NCI-H146 treated with DMSO at 0.1 percent for 48 hours (cell line): ENCODE data around the gene BEND5.

Source experiments
- DNase-seq: peaks from one replicate; lab custom pipeline; 2025; ENCODE audit not compliant: unreplicated experiment; lab: John Stamatoyannopoulos, UW

The BEND5 gene

DNA sequence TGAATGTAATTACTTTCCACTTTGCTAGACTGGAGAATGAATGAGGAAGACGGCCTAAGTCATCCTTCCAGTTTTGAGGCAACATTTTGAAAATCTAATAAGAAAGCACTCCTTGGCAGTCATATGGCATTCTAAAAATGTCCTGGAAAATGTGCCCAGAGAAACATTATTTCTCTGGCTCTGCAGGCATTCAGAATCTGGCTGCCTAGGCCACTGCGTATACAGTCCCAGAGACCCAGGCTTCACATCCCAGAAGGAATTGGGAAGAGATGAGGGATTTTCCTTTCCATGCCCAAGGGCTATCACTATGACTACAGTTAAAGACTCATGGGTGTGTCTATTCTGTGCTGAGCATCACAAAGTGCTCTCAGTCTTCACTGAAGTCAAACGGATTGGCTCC lies 92.9 kb downstream of the BEND5 start:
- no peak for DNase-seq

DNA sequence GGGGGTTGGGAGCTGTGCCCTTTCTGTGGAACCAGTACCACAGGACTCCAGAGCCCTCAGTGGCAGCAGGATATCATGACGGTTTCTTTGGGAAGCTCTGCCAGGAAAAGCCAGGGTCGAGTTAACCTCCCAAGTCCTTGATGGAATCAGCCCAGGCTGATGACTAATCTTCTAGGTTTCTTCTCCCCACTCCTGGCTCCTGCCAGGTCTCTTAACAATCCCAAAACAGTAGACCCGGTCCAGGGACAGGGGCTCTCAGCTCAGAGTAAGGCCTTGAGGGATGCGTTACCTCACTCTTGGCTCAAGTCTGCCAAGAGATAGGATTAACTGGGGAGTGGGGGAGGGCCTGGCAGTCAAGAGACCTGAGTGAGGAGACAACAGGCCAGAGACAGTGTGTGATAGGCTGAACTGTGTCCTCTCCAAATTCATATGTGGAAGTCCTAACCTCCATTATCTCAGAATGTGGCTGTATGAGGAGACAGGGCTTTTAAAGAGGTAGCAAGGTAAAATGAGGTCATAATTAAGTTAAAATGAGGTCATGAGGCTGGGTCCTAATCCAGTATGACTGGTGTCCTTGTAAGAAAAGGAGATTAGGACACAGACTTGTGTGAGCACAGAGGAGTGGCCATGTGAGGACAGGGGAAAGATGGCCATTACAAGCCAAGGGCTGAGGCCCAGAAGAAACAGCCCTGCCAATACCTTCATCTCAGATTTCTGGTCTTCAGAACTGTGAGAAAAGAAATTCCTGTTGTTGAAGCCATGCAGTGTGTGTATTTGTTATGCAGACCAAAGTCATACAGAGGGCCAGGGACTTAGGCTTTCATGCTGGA lies 95.0 kb downstream of the BEND5 start:
- DNase-seq = no peak

DNA sequence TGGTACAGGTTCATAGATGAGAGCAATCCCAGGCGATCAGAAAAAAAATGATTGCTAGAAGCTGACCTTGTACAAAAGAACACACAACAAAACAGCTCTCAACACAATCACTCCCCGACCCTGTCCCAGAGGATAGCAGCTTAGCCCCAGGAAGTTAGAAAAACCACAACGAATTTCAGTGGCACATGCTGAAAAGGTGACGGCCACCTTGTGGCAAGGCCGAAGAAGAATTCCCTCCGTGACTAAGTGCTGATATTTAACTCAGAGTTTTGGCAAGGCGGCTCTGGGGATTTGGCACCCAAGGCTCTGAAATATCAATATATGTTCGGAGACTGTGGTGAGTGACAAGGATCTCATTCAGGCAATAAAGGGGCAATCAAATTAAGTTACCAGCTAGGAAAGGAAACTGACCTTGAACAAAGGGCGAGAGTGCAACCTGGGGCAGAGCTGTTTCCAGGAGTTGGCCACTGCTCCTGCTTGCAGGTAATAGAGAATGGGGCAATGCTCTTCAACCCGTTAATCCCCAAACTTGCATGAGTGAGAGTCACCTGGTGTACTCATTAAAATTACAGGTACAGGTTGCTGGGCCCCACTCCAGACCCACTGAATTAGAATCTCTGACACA lies 96.2 kb downstream of the BEND5 start:
- no peak for DNase-seq

DNA sequence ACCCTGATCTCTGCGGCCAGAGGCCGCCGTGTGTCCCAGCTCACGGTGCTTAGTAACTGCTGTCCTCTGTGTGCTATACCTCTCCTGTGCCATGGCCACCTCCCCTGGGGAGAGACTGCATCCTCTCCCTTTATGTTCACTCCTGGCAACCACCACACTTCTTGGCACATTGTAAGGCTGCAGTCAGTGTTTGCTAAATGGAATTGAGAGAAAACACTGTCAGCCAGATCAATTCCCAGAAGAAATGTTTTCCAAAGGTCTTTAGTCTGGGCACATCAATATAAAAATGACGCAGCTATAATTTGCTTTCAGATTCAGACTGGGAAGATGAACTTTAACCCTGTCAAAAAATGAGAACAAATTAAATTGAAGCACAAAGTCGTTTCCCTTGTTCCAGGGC lies 96.8 kb downstream of the BEND5 start:
- no peak for DNase-seq

- no peak for DNase-seq
Observed at GRCh38 chr1:48678710-48679505, 97.8 kb downstream of the BEND5 start.
